HL-60 (cell line): ENCODE measurements around the gene SLC17A5.

Experiments used
- DNase-seq, 2 experiments: peaks; one replicate each; pipeline ENCODE4 v3.0.0-alpha.2; 2010 to 2020; ENCODE audit warnings: low read depth in 1 of 2, low spot score in 1 of 2
- H3K27ac ChIP-seq: fragments of 250-450 bp; sonication (Bioruptor Pico); replicated peaks from 2 replicates; pipeline ENCODE4 v1.5.1; 2020; ENCODE audit warnings: mild to moderate bottlenecking, moderate library complexity
- H3K27me3 ChIP-seq: fragments of 250-450 bp; sonication (Bioruptor Pico); 2 replicates; pipeline ENCODE4 v1.5.1; 2021; ENCODE audit warnings: mild to moderate bottlenecking, moderate library complexity; ENCODE audit not compliant: insufficient read depth, poor library complexity, severe bottlenecking
- H3K4me3 ChIP-seq: replicated peaks from 2 replicates; pipeline ENCODE4 v1.5.1; 2011; ENCODE audit warnings: mild to moderate bottlenecking, control low read depth, low read length; ENCODE audit not compliant: insufficient read depth
- GABPA ChIP-seq: IDR thresholded peaks from 2 replicates; pipeline ENCODE4 v1.6.1; 2012; ENCODE audit warnings: low read depth
- POLR2AphosphoS5 ChIP-seq: IDR thresholded peaks from 2 replicates; pipeline ENCODE4 v1.6.1; 2012; ENCODE audit warnings: low read depth
- REST ChIP-seq: IDR thresholded peaks from 2 replicates; pipeline ENCODE4 v1.6.1; 2012; ENCODE audit warnings: low read depth; ENCODE audit not compliant: insufficient replicate concordance
- SPI1 ChIP-seq: IDR thresholded peaks from 2 replicates; pipeline ENCODE4 v1.6.1; 2012; ENCODE audit warnings: low read depth, mild to moderate bottlenecking, borderline replicate concordance
- TF ChIP-seq, protein P1 (sequence below): IDR thresholded peaks from one replicate; pipeline ENCODE4 v1.5.1; 2011; ENCODE audit warnings: low read length, control low read depth, inconsistent platforms; ENCODE audit not compliant: insufficient read depth

The SLC17A5 gene

DNA sequence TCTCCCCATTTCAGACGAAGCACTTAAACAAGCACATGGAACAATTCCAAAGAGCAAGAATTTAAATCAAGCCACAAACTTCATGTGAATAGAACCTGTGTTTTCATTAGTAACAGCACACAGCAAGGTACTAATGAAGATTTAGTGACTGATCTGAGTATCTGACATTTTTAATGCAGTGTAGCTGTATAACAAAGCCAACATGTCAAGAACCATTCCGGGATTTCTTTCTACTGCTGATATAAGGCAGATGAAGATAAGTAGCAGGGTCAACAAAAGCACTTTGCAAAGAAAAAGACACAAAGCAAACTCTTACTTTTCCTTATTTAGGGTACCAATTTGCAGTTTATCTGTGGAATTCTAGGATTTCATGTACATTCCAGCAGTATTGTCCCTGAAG lies 11.3 kb downstream of the SLC17A5 start:
- Histone ChIP-seq H3K4me3 (no peak overlapping the region), H3K27me3 (no peaks in the 10 kb centered on the region), H3K27ac (no peak overlapping the region)
- TF ChIP-seq REST = no peak
- TF ChIP-seq POLR2AphosphoS5 = no peak
- no peak for TF ChIP-seq GABPA
- TF ChIP-seq, protein P1, sequence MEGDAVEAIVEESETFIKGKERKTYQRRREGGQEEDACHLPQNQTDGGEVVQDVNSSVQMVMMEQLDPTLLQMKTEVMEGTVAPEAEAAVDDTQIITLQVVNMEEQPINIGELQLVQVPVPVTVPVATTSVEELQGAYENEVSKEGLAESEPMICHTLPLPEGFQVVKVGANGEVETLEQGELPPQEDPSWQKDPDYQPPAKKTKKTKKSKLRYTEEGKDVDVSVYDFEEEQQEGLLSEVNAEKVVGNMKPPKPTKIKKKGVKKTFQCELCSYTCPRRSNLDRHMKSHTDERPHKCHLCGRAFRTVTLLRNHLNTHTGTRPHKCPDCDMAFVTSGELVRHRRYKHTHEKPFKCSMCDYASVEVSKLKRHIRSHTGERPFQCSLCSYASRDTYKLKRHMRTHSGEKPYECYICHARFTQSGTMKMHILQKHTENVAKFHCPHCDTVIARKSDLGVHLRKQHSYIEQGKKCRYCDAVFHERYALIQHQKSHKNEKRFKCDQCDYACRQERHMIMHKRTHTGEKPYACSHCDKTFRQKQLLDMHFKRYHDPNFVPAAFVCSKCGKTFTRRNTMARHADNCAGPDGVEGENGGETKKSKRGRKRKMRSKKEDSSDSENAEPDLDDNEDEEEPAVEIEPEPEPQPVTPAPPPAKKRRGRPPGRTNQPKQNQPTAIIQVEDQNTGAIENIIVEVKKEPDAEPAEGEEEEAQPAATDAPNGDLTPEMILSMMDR = no peak
- no peak for TF ChIP-seq SPI1
- DNase-seq = no peak

- Histone ChIP-seq H3K27me3 (no peaks in the 10 kb centered on the region), H3K4me3 (no peak overlapping the region), H3K27ac (no peak overlapping the region)
- no peak for TF ChIP-seq POLR2AphosphoS5
- TF ChIP-seq REST = no peak
- TF ChIP-seq GABPA = no peak
- TF ChIP-seq SPI1 = no peak
- TF ChIP-seq, protein P1 = no peak
- no peak for DNase-seq
Measured at GRCh38 chr6:73640179-73640750, 13.5 kb downstream of the SLC17A5 start.

GRCh38 chr6:73639040-73639439 lies 14.8 kb downstream of the SLC17A5 start:
- no peak overlapping the region for H3K27ac ChIP-seq
- no peak overlapping the region for H3K4me3 ChIP-seq
- TF ChIP-seq REST (no peak), SPI1 (no peak), POLR2AphosphoS5 (no peak), GABPA (no peak)
- TF ChIP-seq, protein P1 = no peak
- H3K27me3 ChIP-seq = no peaks in the 10 kb centered on the region
- DNase-seq = no peak
